NCI-H1105 (cell line): ENCODE measurements around the gene TPK1.

Experiments
- DNase-seq: peaks from one replicate; lab custom pipeline; 2025; lab: John Stamatoyannopoulos, UW

Gene TPK1

DNA sequence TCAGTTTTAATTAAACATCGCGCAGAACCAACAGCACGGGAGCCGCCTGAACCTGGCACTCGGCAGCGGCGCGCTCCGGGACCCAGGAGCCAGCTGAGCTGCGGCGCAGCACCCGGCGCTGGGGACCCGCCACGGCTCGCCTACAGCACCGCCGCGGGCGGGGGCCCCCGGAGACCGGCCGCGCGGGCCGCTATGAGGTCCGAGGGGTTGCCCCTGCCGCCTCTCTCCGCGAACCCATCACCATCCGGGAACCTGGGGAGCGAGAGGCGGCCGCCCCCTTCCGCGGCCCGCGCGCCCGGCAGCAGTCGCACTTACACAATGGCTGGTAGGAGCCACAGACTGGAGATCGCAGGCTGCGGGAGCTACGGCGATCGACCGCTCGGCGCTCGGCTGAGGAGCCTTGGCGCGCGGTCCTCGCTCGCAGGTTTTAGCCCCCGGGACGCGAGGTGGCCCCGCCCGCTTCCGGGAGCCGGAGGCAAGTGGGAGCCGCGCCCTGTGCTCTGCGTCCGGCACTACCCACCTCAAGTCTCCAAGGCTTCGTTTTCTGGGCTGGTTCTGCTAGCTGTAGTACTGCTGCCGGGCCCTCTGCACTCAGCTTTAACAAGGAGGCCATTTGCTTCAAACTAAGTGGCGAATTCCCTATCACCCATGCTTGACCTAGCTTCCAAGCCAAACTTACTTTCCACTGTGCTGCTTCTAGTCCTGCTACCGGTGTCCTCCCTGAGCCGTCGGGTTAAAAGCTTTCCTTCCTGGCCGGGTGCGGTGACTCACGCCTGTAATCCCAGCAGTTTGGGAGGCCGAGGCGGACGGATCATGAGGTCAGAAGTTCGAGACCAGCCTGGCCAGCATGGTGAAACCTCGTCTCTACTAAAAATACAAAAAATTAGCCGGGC lies at the start of gene TPK1:
Gene TPK1, minus strand, starts transcription at position 402 of the 893 bp plus-strand sequence. CDS start 451 bp downstream, outside the sequence.
- DNase-seq: peak; percentile 83

DNA sequence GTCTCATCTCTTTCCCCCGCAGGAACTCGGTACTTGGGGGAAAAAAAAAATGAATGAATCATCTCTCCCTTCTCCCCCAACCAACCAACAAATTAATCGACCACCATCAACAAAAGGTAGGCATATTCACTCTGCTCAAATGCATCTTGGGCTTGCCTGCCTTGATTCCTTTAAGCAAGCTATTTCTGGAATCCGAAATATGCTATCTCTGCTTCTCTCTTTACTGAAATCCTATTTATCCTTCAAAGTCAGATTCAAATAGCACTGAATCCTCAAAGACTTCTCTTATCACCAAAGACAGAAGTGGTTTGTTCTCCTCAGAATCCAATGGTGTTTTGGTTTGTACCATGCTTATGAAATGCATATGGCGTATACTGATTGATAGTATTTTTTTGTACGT lies 49.6 kb upstream of the TPK1 start:
- no peak for DNase-seq

DNA sequence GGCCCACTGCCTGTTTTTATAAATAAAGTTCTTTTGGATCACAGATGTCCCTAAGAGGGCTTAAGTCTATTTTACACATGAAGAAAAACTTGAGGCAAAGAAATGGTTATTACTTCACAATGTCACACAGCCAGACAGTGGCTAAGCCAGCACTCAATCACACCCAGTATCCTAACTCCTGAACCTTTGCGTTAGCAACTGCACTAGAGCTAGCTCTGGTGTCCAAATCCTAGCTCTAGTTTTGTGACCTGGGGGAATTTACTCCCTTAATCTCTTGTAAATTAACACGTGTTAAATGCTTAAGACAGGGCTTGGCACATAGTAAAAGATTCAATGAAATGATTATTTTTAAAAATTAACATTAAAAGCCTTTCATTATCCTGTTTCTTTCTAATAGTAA lies 49.0 kb upstream of the TPK1 start:
- DNase-seq: no peak

DNA sequence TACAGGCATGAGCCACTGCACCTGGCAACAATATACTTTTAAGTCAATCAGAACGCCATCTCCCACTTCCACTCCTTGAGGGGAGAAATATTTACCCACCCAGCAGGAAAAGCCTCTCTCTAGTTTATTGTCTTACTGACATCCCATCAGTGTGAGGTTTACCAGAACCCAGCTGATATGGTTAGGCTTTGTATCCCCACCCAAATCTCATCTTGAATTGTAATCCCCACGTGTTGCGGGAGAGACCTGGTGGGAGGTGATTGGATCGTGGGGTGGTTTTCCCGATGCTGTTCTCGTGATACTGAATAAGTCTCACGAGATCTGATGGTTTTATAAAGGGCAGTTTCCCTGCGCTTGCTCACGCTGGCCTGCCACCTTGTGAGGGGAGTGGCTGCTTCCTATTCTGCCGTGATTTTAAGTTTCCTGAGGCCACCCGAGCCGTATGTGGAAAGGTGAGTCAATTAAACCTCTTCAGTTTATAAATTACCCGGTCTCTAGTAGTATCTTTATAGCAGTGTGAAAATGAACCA lies 37.5 kb upstream of the TPK1 start:
- no peak for DNase-seq

DNA sequence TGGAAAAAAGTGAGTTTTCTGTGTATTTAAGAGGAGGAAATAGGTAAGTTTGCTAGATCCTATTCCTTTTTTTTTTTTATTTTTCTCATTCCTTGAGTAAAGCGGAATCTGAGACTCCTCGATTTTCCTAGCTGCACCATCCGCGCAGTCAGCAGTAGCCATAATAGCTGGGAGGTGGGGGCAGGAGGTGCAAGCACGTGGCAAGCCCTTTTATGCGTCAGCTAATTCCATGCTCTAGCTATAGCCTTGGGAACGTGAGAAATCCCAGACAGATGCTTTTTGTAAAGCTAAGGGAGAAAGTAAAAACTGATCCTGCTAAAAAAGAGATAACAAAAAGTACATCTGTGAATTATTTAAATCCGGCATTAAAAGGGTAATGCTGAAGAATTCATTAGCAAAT lies 33.2 kb upstream of the TPK1 start:
- DNase-seq: no peak

DNA sequence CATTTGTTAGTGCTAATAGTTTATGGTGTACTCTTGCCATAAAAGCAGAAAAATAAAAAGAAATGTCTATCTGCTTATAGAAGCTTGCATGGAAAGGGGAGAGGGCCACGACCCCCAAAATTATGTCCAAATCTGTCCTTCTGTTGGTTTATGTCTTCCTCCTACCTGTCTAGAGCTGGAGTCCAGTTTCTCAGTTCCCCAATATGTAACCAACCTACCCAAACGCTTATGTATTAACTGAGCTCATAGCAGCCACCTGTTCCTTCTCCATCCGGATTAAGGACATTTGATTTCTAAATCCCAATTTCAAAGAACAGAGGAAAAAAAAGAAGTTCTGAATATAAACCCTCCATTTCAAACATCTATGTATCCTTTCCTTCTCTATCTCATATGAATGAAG lies 30.3 kb upstream of the TPK1 start:
- no peak for DNase-seq

- no peak for DNase-seq
These were observed 27.4 kb upstream of the TPK1 start for GRCh38 chr7:144863320-144863647.

DNA sequence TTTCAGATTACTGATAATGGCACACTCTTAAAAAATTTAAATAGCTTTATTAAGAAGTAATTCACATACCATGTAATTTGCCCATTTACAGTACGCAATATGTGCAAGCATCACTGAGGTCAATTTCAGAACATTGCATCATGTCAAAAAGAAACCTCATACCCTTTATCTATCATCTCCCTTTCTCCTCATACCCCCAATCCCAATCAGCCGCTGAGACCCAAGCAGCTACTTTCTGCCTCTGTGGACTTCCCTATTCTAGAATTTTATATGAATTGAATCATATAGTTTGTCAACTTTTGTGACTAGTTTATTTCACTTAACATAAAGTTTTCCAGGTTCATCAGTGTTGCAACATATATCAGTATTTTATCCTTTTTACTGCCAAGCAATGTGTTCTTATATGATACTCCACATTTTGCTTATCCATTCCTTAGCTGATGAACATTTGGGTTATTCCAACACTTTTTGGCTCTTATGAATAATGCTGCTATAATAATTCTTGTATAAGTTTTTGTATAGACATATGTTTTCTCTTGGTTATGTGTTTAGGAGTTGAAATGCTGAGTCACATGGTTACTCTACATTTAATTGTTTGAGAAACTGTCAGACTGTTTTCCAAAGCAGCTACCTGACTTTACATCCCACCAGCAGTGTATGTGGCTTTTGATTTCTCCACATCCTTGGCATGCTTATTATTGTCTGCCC lies 26.9 kb upstream of the TPK1 start:
- no peak for DNase-seq

DNA sequence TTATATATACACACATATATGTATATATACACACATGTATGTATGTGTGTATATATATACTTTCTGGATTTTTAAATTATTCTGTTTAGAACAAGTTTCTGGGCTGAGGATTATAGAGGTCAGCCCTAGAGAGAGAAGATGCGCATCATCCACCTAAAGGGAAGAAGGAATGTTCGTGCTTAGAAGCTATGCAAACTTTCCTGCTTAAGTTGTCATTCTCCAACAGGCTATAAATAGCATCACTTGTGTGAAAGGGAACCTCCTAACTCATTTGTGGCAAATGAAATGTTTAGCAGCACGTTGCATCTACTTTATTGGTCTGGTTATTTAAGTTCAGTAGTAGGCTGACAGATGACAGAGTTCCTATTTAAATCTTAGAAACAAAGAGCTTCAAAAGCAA lies 23.9 kb upstream of the TPK1 start:
- no peak for DNase-seq

DNA sequence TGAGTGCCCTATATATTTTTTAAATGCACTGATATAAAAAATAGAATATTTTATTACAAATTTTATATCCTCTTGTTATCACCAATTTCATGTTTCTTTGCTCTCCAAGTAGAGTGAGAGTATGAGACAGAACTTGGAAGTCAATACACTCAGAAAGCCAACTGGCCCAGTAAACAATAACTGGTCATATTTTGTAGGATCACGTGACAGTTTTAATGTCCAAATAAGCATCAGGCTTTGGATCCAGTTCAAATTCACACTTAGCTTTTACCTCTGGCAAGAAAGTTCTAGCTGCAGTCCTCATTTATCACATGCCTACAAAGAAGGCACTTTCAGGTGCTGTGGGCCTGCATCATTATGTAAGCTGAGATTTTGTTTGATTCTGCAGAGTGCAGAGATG lies 21.6 kb upstream of the TPK1 start:
- DNase-seq: no peak

GRCh38 chr7:144854839-144855424 lies 19.1 kb upstream of the TPK1 start:
- DNase-seq: peak; percentile 43

DNA sequence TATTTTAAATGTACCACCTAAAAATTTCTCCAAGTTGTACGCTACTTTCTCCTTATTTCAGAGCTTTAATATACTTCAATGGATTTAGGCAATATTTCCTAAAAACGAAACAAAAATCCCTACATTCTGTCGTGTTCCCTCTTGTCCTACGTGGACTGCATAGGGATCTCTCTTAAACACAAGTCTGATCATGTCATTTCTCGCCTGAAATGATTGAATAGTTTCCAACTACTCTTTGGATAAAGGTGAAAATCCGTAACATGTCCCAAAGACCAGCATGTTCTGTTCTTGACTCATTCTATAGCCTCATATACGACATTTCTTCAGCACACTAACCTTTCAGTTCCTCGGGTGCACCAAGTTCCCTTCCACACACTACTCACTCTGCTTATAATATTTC lies 17.7 kb upstream of the TPK1 start:
- DNase-seq: no peak

GRCh38 chr7:144848078-144848477 lies 12.2 kb upstream of the TPK1 start:
- no peak for DNase-seq

- no peak for DNase-seq
These were observed 6.6 kb upstream of the TPK1 start for GRCh38 chr7:144842377-144842851.

GRCh38 chr7:144836545-144836842 lies 641 bp upstream of the TPK1 start:
- DNase-seq: no peak

DNA sequence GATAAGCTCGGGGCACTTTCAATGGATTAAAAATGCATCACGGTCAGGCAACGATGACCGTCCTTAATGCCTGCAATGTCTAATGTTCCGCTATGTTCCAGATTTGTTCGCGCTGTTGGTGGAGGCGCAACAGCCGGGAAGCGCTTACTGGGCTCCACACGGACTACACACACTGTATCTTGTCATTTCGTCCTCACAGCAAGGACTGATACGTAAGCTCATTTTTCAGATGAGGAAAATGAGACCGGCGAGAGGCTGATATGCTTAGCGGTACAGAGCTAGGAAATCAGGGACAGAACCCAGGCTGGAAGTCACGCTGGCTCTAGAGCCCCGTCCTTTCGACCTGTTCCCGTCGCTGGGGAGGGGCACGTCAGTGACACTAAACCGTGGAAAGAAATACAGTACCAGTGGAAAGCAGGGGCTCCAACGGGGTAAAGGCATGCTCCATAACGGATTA lies 670 bp downstream of the TPK1 start:
- peak; percentile 52 for DNase-seq

DNA sequence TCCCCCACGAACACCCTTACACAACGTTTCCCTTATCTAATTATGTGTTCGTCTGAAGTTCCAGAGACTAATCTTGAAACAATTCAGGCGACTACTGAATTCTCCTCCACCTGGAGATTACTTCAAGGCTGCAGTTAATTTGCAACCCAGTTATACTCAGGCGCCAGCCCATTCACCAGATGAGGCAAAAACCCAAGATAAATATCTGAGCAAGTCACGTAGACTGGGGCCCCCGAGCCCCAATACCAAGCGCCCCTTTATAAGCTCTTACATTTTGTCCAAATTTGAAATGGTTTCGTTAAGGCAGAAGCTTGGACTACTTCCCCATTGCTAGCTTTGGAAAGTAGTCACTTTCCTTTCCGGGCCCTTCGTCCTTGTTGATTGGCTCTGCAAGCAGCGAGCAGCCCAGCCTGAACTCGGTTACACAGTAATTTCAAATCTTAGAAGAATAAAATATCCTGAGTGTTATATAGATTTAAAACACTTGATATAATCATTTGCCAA lies 1.2 kb downstream of the TPK1 start:
- no peak for DNase-seq

- no peak for DNase-seq
These were observed 5.0 kb downstream of the TPK1 start for GRCh38 chr7:144830811-144831210.

GRCh38 chr7:144830024-144830785 lies 5.6 kb downstream of the TPK1 start:
- no peak for DNase-seq

- no peak for DNase-seq
These were observed 8.2 kb downstream of the TPK1 start for GRCh38 chr7:144827621-144828020.

DNA sequence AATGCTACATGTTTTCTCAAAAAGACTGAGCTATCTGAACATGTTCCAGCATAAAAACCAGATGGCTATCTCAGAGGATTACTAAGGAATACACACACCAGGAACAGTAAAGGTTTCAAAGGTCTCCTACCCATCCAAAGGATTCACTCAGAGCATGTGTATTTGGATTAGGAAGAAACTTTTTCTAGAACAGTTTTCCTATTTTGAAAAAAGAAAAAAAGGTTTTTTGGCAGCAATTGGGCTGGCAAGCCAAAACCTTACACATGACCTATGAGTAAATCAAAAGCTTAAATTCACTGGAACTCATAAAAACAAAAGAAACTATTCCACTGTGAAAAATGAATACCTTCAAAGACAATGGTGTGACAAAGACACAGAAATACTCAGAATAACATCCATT lies 9.6 kb downstream of the TPK1 start:
- DNase-seq: no peak

DNA sequence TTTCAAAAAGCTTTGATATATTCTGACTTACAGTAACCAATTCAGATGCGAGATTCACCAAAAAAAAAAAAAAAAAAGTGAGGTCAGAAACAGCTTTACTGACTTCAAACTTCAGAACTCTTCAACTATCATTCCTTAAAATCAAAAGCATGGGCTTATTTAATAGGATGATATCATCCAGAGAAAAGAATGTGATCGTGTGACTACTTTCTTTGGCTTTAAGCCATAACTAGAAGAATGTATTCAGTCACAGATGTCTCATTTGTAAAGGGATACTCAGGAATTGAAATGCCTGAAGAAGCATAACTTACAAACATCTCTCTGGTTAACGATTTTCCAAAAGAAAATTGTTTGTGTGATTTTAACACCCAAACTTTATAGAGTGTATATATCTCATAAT lies 11.5 kb downstream of the TPK1 start:
- no peak for DNase-seq
